ENCODE results near the gene PDYN. TPM values are rescaled to one million over a fixed set of nuclear protein-coding genes. Genes with fewer than 3 reads are reported as not detected.
A peak's percentile ranks its signal among the peaks of the same experiment; 100 is the strongest.
"Not testable (repeated sequence)": the region's sequence is repeated elsewhere in the genome, so short reads cannot be mapped to it uniquely, and the experiment has no call there.

PDYN gene
- not detected in 2 replicates for total RNA-seq

DNA sequence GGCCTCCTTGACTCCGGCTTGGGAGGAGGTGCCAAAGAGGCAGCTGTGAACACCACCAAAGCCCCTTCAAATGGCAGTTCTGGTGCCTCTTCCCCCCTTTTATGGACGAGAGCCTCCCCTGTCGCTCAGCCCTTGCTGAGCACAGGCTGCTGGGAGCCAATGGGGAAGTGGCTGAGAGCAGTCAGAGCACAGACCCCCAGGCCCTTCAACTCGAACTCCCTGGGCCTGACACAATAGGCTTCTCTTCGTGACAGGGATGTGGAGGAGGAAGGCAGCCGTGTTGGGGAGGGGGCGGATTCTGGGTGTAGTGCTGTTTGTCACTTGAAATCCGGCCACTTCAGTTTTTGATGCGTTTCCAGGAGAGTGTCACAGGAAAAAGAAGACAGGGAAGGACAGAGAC, at the start of gene PDYN:
TSS of gene PDYN (minus strand) at position 73 of the 400 bp plus-strand sequence. CDS start 10,974 bp downstream, outside the sequence.
- DNase-seq, result no peak

DNA sequence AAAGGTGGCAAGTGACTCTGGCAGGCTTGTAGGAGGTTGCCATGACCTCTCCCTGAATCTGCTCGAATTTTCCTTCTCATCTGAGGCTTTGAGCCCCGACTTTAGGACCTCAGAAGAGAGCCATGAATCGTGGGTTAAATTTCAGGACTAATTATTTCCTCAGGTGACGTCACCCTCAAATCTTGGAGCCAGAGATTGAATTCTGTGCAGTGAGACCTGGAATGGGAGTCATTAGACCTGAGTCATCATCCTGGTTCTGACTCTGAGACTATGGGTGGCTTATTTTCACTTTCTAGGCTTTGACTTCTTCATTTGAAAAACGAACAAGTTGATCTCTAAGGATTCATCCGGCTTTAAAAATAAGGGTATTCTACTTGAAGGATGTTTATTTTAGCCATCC, 48.5 kb upstream of the PDYN start:
- peak; percentile 59 for DNase-seq

DNA sequence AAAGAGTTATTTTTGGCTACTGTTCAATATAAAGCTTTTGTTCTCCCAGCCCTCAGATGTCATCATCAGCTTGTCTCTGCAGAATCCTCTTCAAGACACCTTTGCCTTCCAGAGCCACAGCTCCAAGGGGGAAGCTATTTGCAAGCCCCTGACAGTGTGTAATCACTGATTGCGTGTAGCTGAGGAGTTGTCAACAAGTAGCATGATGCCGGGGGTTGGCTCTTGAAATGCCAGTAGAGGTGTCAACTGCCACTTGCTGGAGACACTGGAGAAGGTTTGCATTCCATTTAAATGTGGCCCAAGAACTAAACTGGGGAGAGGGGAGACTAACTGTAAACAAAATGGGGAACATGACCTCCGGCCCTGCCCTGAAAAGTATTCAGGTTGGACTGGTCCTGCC, 44.3 kb upstream of the PDYN start:
- DNase-seq, result no peak

DNA sequence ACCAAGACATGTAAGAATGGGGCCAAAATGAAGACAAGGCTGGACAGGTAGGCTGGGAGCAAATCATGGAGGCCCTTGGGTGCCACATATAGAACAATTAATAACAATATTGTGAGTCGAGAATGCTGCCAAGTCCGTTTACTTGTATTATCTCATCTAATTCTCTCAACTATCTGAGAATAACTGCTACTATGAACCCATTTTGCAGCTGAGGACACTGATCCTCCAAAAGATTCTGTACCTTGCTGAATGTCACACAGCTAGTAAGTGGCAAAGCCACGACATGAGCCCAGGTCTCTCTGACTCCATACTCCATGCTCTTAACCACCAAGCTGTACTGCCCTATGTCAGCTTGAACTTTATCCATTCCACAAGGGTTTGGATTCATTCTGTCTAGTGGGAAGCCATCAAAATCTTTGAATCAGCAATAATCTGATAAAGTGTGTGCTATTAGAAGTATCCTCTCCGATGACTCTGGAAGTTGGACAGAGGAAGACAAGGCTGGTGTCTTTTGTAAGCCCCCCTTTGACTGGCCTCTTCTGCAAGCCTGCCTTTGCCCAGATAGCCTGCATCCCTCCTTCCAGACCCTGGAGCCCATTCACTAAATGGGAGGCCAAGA, 43.5 kb upstream of the PDYN start:
- DNase-seq, result no peak

DNA sequence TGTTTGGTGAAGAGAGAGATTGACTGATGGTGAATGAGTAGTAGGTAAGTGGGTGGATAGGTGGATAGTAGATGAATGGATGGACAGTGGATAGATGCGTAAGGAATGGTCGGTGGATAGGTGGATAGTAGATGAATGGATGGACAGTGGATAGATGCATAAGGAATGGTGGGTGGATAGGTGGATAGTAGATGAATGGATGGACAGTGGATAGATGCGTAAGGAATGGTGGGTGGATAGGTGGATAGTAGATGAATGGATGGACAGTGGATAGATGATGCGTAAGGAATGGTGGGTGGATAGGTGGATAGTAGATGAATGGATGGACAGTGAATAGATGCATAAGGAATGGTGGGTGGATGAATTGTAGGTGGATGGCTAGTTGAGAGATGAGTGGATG, 42.5 kb upstream of the PDYN start:
- not testable (repeated sequence) for DNase-seq

DNA sequence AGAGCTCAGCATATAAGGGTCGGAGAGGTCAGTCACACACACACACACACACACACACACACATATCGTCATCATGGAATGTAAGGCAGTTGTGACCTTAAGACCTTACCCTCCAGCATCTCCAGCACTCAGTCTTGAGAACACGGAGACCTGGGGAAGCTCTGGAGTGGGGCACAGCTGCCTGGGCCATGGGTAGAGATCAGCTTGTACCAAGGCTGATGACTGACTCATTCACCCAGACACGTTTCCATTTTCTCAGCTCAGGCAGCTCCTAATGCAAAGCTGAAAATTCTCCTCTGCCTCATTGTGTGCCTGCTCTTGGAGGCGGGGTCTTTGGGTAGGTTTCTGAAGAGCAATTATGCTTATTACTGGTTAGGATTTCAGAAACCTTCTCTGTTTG, 38.3 kb upstream of the PDYN start:
- DNase-seq, result no peak

DNA sequence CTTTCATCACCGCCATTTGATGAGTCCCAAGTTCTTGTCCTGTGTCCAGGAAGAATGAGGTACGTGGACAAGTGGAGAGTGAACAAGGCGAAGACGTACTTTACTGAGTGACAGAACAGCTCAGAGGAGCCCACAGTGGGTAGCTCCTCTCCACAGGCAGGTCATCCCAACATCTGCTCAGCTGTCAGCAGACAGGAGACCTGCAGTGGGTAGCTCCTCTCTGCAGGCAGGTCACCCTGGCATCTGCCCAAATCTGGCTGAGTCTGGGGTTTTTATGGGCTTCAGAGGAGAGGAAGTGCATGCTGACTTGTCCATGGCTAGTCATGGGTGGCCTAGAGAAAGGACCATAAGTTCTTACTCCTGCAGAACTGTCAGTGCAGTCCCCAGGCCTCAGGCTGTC, 32.7 kb upstream of the PDYN start:
- DNase-seq, result no peak

DNA sequence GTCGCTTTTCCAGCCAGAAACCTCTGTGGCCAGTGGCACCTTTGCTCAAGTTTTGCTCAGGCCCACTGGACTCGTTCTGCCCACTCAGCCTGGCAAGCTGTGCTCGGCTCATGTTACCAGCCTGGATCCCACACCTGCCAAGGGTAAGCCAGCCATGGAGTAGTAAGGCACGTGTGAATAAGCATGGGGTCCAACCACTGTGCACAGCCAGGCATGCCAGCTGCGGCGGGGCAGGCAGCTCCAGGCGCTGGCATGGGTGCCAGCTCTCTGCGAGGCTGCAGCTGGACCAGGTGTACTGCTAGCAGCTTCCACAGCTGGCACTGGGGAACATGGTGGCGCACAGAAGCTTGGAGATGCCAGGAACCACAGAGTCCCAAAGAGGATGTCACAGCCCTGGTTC, 32.1 kb upstream of the PDYN start:
- DNase-seq, result no peak

DNA sequence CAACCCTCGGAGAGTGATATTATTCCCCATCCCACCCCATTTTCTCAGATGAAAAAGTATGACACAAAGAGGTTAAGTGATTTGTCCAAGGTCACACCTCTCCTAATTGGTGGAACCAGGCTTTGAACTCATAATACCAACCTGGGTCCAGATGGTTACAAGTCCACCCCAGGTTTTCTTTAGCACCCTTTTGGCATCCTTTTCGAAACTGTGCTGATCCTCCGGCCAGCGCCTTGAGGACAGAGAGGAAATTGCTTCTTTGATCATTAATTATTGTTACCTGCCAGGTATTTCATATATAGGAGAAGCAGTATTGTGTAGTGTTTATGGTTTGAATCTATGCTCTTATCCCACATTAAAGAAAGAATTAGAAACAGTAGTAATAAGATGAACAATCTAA, 29.3 kb upstream of the PDYN start:
- no peak for DNase-seq

DNA sequence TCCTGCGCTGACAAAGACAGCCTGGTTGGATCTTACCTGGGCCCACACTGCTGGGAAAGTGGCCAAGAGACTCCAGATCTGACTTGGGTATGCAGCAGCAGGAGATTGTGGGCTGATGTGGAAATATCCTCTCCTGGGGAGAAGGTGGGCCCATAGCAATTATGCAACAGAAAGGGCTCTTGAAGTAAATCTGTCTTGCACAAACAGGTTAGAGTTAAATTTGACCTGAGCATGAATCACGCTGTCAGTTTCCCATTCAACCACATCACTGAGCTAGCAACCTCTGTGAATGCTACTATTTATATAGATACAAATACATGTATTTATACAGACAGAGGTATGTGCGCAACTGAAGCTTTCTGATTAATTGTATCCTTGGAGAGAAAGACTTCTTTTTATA, 28.3 kb upstream of the PDYN start:
- no peak for DNase-seq

DNA sequence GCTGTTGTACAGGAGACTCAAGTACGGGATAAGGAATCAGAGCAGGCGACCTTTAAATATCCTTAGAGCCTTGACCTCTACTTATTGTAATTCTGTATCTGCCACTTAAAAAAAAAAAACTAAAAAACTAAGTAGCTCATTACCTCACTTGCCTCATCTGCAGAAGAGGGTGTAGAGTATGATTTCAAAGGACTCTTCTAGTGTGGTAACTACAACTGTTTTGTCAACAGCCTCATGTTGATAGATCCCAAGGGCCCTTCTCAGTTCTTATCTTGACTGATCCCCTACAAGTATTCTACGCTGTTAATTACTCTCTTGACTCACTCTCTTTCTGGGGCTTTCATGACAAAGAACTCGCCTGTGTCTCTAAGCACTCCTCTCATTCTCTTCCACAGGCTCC, 16.7 kb upstream of the PDYN start:
- DNase-seq, result no peak

DNA sequence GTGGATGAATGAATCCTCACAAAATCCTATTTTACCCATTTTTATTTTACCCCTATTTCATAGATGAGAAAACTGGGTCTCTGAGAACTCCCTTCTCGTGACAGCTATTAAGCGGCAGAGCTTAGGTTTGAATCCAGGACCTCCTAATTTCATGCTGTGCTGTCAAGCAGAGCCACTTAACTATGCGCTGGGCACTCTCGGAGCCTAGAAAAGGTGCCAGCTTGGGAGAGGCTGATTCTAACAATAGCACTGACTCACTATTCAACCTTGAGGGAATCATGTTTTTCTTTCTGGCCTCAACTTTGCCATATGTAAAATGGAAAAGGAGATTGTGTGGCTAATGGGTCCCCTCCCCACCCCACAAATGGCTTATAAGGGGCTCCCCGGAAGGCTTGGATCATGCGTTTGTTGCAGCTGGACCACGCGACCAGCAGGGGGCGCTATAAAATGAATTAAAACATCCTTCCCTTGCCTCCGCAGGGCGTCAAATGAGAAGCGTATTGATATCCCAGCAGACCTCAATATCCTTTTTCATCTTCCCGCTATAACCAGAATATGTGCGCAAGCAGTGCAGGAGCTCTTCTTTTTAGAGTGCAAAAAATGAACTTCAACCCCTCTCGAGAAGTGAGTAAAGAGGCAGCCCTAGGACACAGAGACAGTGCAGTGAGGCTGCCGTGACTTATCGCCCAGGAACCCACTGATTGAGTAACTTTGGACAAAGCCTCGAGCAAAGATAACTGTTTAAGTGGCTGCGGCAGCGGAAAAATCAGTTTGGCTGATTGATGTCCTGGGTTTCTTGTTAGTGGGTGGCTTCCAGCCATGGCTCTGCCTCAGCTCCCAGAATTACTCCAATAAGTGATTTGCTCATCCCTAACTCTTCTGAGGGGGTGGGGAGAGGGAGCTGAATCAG, 12.8 kb upstream of the PDYN start:
- peak; percentile 61 for DNase-seq

DNA sequence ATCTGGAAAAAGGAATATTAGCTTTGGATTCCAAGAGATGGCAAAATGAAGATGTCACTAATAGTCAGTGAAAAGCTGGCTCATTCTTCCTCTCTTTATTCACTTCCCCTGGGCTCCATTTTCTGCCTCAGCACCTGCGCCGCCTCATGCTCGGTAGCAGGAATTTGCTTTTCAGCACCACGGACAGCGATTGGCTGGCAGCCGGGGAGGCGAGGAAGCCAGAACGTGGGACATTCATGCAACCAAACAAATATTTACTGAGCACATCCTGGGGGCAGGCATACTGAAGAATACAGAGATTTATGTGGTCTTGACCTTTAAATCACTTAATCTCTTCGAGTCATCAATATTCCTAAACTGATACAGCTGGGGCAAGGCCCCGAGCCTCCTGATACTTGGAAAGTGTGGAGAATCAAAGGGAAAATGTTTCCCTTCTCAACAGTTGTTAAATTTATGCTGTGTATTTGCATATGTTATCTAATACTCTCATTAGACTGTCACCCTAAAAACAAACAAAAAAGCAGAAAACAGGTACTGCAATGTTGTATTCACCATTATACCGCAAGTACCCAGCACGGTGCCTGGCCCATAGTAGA, 12.1 kb upstream of the PDYN start:
- DNase-seq, result peak; percentile 75

DNA sequence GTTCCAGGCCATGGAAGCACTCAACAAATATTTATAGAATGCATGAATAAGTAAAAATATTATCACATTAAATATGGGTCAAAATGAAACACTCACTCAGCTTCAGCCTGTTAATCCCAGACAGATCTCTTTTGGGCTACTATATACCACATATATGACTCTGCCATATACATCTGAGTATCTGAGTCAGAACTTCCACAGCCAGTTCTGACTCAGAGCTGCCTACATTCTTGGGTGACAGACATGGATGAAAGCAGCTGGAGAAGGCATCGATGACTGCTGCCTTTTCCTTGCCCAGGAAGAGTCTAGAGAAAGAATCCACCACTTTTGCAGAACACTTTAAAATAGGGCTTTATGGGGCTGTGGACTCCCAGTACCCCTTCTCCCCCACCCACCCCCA, 11.5 kb upstream of the PDYN start:
- no peak for DNase-seq

DNA sequence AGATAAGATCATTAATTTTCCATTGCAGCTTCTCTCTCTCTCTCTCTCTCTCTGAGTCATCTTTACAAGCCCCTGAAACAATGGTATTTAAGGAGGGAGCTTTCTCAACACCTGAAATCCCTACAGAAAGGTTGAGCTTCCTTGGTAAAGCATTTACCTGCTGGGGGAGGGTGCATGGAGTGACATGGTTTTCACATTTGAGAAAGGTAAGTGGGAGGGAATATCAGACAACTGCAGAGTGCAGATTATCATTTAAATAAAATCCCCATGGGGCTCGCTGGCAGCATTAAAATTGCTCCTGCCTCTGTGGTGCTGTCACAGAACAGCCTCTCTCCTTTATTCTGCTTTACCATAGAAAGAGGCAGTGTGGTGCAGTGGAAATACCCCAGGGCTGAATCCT, 10.3 kb upstream of the PDYN start:
- DNase-seq, result no peak

DNA sequence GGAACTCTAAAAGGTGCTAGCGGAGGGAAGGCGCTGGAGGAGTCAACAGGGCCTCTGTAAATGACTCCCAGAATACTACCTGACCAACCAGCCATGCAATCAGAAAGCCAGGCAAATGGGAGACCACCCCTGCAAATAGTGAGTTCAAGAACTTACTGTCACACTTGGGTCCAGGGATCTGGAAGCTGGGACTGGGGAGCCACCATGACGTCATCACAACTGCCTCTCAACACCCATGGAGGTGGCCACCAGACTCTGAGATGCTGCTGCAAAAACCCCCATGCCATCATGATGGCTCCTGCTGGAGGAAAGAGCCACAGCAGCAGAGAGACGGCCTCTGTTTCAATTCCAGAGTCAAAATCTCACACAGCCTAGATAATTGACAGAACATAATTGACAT, 8.5 kb upstream of the PDYN start:
- no peak for DNase-seq

DNA sequence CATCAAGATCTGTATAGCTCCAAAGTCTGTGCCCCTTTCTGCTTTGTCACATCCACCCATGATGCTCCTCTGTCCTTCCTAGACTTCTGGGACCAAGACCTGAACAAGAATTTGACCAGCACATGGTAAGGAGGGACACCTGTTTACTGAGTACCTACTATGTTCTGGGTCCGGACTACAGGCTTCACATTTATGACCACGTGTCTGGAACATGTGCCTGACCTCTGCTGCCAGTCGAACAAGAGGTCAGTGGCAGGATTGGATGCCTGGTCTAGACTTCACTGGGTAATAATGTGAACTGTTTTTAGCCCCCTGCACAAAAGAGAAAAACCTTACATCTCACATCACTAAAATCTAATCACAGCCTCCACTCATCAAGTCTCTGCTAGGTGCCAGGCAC, 7.3 kb upstream of the PDYN start:
- no peak for DNase-seq

DNA sequence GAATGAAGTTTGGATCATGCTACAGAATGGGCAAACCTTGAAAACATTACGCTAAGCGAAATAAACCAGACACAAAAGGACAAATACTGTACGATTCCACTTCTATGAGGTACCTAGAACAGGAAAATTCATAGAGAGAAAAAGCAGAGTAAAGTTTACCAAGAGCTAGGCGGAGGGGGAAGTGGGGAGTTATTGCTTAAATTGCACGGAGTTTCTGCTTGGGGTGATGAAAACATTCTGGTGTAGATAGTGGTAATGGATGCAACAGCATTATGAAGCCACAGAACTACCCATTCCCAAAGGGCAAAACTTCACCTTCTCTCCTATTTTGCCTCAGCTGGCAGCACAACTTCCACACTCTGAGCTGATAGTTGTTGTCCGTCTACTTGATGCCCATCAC, 6.4 kb upstream of the PDYN start:
- DNase-seq, result no peak

DNA sequence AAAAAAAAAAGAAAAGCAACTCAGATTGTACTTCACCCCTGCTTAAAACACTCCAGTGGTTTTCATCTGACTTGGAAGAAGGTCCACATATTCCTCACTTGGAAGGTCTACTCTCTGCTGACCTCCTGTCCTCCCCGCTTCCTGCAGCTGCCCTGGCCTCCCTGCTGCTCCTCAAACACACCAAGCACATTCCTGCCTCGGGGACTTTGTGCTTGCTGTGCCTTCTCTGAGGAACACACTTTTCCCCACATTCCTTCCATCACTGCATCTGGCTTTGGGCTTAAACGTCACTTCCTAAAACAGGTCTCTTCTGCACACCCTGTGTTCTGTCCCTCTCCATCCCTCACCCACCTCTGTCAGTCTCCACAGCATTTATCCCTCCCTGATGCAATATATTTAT, 4.9 kb upstream of the PDYN start:
- no peak for DNase-seq

DNA sequence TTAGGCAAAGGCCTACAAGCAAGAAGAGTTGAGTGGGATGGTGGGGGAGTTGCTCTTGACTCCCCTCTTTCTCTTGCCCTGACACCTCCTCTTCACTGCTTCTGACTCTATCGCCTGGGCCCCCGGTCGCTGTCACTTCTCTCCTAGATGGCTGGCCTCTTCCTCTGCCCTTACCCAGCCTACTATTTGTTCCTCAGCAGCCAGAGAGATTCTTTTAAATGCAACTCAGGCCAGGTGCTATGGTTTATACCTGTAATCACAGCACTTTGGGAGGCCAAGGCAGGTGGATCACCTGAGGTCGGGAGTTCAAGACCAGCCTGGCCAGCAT, 4.3 kb upstream of the PDYN start:
- DNase-seq, result no peak

DNA sequence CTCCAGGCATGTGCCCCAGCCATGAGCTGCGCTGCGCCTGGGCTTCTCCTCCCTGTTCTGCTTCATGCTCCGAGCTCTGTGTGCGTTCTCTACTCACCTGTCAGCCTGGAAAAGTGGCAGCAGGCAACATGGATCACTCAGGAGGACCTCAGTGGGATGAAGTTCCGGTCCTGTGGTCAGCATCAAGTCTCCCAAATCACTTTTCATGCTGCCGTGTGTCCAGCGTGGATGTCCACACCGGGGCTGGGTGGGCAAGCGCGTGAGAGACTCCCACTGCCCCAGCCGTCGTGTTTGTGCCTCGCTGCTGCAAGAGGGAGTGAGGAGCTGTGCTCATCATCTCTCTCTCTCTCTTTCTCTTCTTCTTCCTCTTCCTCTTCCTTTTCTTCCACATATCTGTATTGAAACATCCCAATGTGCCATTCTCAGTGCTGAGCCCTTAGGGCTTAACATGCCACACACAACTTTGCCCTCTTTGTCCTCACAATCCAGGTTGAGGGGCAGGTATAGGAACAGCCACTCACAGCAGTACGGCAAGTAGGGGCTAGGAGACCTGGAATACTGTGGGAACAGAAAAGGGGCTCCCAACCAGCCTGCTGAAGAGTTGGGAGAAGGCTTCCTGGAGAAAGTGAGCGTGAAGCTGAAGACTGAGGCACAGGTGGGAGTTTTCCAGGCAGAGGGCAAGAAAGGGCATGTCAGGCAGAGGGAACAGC, 3.8 kb upstream of the PDYN start:
- DNase-seq, result no peak

DNA sequence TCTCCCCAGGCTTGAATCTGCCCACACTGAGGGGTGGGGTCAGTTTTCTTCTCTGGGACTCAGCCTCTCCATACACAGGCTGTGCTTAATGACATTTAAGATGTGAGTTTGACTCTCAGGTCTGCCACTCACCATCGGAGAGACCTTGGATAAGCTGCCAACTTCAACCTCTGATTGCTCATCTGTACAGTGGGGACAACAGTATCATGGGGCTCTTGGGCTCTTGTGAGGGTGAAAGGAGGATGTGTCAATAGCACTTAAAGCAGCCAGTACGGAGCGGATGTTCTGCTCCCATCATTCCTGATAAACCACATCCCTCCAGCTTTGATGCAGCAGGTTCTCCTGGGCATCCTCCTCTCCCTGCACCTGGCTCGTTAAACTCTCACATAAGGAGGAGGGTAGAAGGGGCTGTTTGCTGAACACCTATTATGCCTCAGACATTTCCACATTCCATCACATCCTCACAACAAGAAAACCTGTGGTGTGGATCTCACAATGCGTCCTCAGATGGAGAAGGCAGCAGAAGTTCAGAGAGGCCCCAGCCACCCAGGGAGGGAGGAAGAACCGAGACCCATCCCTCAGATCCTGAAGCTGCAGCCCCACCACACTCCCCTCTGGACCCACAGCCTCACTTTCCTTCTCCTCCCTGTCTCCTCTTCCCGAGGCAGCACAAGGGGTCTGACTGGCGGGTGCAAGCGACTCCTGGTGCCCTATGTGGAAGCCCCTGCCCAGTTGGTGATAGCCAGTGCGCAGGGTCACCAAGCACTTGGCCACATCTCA, 1.9 kb upstream of the PDYN start:
- DNase-seq, result no peak

DNA sequence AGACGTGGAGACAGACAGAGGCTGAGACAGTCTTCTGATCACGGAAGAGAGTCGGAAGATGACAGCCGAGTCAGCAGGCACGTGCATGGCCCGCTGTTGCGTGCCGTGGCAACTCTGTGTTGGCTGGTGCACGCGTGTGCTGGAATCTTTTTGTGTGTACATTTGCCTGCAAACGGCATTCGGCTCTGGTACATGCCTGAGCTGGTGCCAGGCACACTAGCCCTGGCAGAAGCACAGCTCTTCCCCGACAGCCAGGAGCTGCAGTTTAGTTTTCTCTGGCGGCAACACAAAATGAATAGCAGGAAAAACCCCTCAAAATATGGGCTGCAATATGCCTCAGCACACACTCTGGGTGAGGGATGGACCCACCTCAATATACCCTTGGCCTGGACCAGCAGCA, 769 bp upstream of the PDYN start:
- no peak for DNase-seq
